GM19397 (cell line): ENCODE data around the gene TSLP.

Source experiments
- ATAC-seq: cut with Tn5 transposase; IDR thresholded peaks from one replicate; pipeline ENCODE4 v1.9.1; 2021; ENCODE audit warnings: mild to moderate bottlenecking, moderate library complexity; ENCODE audit not compliant: unreplicated experiment

TSLP gene

DNA sequence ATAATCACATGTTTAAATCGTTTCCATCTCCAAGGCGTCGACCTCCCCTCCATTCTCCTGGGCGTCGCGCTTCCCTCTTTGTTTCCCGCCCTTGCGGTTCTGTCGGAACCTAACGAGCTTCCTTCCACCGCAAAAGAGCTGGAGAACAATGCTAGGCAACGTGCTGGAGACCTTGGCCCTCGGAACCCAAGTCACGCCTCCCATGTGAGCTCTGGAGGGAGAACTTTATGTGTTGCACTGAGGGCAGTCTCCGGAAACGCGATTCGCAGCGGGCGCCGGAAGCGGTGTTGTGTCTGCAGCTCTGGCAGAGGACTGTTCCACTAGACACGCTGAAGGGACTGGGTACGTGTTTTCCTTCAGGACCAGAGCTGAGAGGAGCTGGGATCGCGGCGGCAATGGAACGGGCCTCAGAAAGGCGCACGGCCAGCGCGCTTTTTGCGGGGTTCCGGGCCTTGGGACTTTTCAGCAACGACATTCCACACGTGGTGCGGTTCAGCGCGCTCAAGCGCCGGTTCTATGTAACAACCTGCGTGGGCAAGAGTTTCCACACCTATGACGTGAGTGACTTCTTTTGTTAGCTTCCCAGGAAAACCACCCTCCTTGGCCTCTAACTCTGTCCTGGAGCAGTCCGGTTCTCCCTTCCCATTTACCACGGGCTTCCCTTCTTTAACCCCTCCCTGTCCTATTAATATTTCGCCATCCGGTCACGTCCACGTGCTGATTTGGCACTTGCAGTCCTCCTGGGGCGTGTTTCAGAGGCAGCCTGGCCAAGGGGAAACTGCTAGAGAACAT is 20.7 kb downstream of the TSLP start, which contains the start of gene WDR36:
TSS of gene WDR36 (plus strand) at position 287 of the 792 bp plus-strand sequence. CDS start at position 396, 109 bp downstream.
- peak; percentile 93 for ATAC-seq

DNA sequence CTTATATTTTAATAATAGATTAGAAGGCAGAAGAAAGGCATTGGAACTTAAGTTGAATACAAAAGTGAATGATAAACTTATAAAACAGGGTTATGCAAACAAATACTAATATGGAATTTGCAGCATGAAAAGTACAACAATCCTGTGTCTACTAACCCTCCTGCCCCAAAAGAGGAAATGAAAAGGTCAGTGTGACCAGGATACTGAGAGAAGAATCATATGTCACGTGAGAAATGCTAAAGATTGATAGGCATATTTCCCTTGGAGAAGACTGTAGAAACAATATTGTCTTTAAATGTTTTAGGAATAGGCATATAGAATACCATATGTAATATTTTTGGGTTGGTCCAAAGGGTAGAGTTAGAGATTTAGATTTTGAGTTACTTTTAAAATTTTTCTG is 24.5 kb downstream of the TSLP start:
- no peak for ATAC-seq

DNA sequence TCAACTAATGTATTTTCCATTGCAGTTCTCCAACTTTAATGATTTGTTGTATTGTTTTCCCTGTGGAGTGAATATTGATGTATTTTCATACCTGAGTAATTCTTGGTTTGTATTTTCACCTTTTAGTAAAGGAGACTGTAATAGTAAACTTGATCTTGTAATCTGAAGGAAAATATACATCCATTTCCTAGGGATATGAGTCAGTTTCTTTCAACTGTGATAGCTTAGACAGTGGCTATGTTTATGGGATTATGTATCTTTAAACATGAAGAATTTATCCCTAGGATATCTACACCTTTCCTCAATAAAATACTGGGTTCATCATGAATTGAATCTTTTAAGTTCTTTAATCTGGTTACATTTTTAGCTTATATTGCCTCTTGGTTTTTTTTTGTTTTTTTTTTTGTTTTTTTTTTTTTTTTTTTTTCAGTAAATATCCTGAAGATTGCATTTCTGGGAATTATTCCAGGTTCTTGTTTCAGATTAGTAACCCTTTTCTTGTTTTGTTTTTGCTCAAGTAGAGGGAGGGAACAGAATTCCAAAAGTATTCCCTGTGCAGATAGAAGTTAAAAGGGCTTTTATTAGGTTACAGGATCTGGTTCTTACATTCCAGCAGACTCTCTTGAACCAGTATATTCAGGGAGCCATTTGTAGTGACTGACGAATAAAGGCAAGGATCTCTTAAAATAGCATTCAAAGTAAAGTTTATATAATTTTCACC is 27.7 kb downstream of the TSLP start:
- no peak for ATAC-seq

DNA sequence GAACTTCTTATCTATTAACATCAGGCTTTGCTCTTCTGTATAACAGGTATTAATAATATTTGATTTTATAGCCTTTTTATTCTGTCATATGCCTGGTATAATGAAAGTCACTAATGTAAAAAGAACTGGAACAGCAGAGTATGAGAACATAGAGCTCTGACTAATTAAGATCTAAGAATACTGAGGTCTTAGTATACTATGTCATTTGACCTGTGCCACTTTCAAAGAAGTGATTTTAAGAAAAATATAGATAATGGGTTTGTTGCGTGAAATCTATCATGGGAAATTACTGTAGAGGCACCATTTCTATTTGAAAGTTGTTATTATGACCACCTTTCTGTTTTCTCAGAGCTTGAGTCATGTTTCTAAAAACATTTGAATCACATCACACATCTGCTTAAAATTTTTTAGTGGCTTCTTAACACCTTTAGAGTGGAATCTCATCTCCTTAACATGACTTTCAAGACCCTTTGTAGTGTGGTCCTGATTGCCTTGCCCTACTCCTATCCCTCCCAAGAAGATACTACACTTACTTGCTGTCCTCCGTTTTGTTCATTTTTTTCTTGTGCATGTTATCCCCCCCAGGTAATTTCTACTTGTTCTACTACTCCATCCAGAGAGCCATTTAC is 34.9 kb downstream of the TSLP start:
- ATAC-seq: no peak

DNA sequence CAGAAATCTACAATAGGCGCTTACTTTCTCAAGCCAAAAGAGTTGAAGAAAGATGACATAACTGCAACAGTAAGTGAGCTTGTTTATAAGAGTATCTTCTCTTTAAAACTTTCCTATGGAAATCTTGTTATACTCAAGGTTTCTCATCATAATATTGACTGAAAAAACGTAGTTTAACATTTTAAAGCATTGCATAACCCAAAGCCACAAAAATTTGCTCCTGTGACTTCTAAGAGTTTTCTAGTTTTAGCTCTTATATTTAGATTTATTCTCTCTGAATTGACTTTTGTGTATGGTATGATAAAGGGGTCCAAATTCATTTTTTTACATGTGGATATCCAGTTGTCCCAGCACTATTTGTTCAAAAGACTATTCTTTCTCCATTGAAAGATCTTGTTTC is 35.9 kb downstream of the TSLP start:
- ATAC-seq: no peak

DNA sequence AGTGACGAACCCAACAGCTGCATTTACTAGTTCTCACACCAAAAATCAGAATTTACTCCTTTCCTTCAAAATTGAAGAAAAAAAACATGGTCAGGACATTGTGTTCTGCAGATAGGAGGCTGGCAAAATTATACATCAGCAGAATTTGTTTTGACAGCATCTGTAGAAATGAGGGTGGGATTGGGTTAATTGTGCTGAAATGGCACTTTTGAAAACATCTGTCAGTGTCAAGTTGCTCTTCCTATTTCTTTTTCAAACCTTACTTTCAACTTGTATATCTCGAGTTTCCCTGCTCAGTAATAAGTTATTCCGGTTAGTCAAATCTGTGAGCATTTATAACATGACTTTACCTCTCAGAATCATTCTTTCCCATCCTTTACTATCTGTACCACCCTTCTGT is 40.4 kb downstream of the TSLP start:
- no peak for ATAC-seq

DNA sequence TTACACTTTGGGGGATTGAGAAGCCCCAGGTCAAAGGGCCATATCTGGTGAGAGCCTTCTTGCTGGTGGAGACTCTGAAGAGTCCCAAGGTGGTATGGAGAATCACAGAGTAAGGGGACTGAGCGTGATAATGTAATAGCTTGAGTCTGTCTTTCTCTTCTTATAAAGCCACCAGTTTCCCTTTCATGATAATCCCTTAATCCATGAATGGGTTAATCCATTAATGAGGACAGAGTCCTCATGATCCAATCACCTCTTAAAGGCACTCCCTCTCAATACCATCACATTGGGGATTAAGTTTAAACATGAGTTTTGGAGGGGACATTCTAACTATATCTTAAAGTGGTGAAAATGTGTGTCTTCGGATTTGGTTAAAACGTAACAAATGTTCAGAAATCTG is 42.2 kb downstream of the TSLP start:
- no peak for ATAC-seq

DNA sequence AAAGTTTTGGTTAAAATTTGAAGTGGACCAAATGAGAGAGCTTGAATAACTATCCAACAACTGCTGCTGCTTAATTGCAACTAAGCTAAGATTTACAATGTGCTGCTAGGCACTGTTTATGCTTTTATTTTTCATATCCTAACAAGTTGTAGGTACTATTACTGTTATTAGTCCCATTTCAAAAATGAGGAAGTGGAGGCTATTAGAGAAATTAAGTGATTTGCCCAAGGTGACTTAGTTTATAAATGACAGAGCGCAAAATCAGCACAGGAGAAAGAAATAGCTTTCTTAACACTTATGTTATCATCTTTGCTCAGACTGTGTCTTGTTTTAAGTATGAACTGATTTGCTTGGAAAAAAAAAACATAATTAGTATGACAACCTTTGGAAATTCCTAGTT is 43.7 kb downstream of the TSLP start:
- ATAC-seq: no peak

DNA sequence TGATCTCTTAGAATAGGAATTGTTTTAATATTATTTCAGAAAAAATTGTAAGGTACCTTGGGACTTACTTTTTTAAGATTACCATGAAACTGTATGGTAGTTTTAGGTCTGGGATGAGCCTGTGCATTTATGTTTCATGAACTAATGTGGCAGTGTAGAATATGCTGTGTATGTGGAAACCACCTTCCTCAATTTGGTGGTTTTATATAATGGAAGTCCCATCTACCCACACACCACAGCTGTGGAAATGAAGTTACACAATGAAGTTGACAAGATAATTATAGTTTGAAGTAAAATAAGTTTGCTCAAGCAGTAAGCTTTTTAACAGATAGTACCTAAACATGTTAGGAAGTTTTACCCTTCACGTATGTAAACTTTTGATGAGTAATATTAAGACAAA is 45.0 kb downstream of the TSLP start:
- ATAC-seq: no peak

DNA sequence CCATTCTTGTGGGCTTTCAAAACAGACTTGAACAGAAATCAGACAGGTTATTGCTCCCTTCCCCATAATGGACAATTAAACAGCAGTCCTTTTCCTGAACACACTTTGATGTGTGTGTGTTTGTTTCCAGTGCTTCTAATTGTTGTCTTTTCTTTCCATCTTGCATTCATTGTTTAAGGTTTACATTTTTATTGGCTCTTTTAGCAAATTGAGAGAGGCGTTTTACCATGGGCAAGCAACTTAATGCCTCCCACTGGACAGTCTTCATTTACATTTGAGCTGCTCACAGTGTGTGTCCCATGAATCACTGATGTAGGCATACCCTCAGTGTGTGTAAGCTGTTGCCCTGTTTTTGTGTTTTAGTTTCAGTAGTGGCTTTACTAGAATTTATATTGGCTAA is 45.6 kb downstream of the TSLP start:
- no peak for ATAC-seq

DNA sequence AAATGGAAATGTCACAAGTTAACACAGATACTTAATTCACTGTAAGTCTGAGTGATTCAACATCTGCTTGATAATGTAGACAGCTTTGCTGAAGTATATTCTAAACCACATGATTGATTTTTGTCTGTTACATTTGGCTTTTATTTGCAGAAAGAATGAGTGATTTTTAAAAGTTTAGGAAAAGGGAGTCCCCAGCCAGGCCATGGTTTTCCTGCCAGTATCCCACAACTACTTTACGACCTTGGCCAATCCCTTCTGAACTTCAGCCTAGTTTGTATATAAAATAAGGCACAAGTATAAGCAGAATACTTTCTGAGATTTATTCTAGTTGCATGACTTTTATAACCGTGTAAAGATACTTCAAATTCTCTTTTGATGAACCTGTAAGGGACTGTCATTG is 47.7 kb downstream of the TSLP start:
- no peak for ATAC-seq

DNA sequence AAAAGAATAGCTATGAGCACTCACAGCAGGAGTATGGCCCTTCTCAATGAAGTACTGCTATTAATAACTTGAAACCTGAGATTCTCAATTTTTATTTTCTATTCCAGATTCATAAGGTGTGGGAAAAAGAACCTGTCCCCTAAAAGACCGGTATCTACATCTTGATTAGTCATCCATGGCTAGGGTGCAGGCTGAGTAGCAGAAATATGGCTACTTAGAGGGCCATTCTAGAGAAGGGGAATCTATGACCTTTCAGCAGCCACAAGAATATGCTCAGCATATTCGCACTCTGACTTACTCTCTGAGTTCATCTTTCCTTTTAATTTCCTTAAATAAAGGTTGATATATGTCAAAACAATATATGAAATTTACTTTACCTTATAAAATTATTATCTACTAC is 48.3 kb downstream of the TSLP start:
- ATAC-seq: no peak

DNA sequence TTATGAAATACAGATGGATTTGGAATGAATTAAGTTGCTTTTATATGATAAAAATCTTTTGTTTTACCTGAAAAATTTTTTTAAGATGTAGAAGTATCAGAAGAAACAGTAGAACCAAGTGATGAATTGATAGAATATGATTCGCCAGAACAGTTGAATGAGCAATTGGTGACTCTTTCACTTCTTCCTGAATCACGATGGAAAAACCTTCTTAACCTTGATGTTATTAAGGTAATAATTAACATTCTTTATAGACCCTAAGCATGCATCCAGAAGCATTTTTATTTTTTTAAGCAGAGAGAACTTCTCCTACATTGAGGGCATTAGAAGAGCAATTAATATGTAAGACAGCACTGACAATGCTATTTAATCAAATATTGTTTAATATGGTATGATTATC is 49.4 kb downstream of the TSLP start:
- no peak for ATAC-seq

DNA sequence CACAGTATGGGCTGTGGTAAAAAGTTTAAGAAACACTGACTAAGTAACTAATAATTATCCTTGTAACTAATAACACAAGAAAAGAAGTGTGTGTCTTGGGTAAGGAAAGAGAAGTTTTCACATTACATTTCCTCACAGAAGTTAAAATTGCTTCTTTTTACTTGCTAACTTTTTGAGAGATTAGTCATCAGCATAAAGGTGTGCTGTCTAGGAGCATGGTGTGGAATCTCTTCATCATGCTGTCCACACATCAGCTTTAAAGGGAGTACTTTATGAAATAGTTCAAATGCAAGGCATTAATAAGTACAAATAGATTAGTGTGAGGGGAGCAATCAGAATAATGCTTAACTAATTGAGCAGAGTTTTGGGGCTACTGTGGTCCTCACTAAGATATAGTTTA is 50.4 kb downstream of the TSLP start:
- ATAC-seq: no peak

DNA sequence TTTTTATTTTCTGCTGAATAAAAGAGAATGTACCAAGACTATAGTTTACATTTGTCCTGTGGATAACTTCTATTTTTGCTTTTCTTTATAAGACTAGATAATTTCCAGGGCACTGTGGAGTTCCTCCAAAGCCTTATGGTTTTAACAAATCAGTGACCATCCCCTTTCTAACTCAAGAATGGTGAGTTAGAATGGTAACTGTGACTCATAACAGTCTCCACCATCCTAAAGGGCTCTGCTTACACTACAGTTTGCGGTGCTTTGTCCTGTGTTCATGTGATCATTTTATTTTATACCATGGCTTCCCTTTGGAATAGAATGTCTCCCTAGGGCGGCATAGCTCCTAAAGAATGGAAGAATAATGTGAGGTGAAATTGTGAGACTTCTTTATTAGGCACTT is 50.9 kb downstream of the TSLP start:
- no peak for ATAC-seq

DNA sequence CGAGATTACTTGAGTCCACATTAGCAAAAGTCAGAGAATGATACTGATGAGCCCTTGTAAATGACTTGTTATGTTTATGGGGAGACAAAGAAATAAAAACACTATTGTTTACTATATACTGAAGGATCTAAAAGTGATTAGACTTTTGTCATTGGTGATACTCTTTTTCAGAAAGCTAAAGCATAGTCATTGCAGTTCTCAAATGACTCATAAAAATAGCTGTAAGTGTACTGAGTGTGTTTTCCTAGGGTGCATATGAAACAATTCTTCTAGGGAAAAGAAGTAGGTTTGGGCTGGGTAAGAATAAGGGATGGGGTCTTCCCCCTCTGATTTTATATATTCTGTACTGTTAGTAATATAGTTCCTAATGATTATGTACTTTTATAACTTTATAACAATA is 53.3 kb downstream of the TSLP start:
- ATAC-seq: no peak

DNA sequence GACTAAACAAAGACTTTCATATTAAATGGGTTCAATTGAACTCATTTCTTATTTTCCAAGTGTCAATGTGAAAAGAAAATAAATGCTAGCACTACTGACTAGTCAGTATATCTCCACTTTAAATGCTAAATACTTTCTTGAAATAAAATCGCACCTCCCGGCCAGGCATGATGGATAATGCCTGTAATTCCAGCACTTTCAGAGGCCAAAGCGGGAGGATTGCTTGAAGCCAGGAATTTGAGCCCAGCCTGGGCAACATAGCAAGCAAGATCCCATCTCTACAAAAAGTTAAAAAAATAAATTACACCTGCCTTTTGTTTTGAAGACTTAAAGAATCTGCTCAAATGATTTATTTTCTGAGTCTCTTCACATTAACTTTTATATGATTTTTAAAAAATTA is 55.4 kb downstream of the TSLP start:
- ATAC-seq: no peak
